WI38 (cell line): ENCODE data around the gene METTL16.

Experiments
- H3K4me3 ChIP-seq: 2 replicates; pipeline ENCODE4 v1.5.1; 2011; ENCODE audit warnings: low read depth, mild to moderate bottlenecking, control low read depth, low read length
- TF ChIP-seq, protein P1 (sequence below): IDR thresholded peaks from 2 replicates; pipeline ENCODE4 v1.5.1; 2012; ENCODE audit warnings: low read depth, mild to moderate bottlenecking, control low read depth, low read length

The METTL16 gene

GRCh38 chr17:2376107-2376506, 135.6 kb downstream of the METTL16 start:
- TF ChIP-seq, protein P1, sequence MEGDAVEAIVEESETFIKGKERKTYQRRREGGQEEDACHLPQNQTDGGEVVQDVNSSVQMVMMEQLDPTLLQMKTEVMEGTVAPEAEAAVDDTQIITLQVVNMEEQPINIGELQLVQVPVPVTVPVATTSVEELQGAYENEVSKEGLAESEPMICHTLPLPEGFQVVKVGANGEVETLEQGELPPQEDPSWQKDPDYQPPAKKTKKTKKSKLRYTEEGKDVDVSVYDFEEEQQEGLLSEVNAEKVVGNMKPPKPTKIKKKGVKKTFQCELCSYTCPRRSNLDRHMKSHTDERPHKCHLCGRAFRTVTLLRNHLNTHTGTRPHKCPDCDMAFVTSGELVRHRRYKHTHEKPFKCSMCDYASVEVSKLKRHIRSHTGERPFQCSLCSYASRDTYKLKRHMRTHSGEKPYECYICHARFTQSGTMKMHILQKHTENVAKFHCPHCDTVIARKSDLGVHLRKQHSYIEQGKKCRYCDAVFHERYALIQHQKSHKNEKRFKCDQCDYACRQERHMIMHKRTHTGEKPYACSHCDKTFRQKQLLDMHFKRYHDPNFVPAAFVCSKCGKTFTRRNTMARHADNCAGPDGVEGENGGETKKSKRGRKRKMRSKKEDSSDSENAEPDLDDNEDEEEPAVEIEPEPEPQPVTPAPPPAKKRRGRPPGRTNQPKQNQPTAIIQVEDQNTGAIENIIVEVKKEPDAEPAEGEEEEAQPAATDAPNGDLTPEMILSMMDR = no peak

DNA sequence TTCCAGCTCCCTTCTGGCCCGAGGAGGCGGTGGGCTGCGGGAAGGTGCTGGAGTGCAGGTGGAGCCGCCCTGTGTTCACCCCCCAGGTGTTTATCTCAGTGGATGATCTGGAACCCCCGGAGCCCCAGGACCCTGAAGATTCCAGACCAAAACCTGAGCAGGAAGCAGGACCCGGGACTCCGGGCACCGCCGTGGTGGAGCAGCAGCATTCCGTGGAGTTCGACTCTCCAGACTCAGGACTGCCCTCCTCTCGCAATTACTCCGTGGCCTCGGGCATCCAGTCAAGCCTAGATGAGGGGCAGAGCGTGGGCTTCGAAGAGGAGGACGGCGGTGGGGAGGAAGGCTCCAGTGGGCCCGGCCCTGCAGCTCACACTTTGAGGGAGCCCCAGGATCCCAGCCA, 136.3 kb downstream of the METTL16 start:
- TF ChIP-seq, protein P1 = no peak
- H3K4me3 ChIP-seq = no peak overlapping the region

More at GRCh38 chr17:2376107-2376506, 135.6 kb downstream of the METTL16 start:
- no peak overlapping the region for H3K4me3 ChIP-seq

- TF ChIP-seq, protein P1 = no peak
- H3K4me3 ChIP-seq = no peak overlapping the region
Measured at GRCh38 chr17:2374549-2375285, 137.0 kb downstream of the METTL16 start.

DNA sequence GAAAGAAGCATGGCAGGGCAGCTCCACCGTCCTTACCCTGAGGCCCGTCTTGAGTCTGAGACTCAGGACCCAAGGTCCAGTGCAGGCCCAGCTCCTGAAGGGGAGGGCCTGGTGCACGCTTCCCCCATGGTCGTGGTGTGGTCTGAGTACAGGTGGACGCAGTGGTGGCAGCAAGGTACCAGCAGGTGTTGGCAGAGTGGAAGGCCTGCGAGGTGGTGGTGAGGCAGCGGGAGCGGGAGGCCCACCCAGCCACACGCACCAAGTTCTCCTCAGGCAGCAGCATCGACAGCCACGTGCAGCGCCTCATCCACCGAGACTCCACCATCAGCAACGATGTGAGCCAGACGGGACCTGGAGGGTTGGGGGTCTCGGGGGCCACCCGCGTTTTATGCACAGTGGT, 138.5 kb downstream of the METTL16 start:
- no peak overlapping the region for H3K4me3 ChIP-seq
- TF ChIP-seq, protein P1 = no peak

DNA sequence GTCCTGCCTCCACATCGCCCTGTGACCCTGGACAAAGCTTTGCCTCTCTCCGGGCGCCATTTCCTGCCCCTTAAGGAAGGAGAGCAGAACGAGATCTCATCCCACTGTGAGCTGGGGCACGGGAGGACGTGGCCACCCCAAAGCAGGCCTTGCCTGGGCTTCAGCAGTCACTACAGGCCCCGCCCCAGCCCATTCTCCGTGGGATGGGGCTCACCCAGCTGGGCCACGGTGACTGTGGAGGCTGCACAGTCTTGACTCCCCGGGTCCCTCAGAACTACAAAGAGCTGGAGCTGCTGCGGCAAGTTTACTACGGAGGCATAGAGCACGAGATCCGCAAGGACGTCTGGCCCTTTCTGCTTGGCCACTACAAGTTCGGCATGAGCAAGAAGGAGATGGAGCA, 139.0 kb downstream of the METTL16 start:
- TF ChIP-seq, protein P1 = no peak
- H3K4me3 ChIP-seq = no peak overlapping the region

DNA sequence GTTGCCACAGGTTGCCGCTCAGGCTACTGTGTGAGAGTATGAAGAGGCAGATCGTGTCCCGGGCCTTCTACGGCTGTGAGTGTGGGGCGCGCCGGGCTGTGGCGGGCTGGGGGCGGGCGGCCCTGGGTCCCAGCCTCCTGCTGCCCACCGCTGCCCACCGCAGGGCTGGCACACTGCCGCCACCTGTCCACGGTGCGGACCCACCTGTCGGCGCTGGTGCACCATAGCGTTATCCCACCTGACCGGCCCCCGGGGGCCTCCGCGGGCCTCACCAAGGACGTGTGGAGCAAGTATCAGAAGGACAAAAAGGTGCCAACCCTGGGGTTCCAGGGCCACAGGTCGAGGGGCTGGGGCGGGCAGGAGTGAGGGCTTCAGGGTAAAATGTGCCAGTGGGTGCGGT, 139.5 kb downstream of the METTL16 start:
- TF ChIP-seq, protein P1 = no peak
- H3K4me3 ChIP-seq = no peak overlapping the region

- TF ChIP-seq, protein P1 = no peak
- no peak overlapping the region for H3K4me3 ChIP-seq
Measured at GRCh38 chr17:2371183-2372130, 140.2 kb downstream of the METTL16 start.
